ENCODE measurements around the gene VOPP1.

VOPP1 gene

GRCh38 chr7:55521512-55521911 lies 50.8 kb downstream of the VOPP1 start:
- no peaks in the 10 kb centered on the region for H3K9me3 ChIP-seq (ENCODE audit: insufficient read depth, low read length)
- H3K79me2 ChIP-seq (ENCODE audit: insufficient read depth, low read length) = peaks cover 52% of the 10 kb centered on the region
- no peak overlapping the region for H3K4me2 ChIP-seq (ENCODE audit: low read depth, low read length, poor library complexity, severe bottlenecking)
- H3K4me3 ChIP-seq (ENCODE audit: insufficient read depth, low read length, poor library complexity, severe bottlenecking) = no peak overlapping the region
- no peak overlapping the region for H3K27ac ChIP-seq (ENCODE audit: low read depth, low read length)
- H3F3A ChIP-seq (ENCODE audit: insufficient read depth) = no peaks in the 10 kb centered on the region
- TF ChIP-seq EZH2phosphoT487 (conservative IDR thresholded peaks at IDR 0.05; ENCODE audit: low read length) = no peak
- no peak for TF ChIP-seq CTCF (IDR thresholded peaks at IDR 0.05; ENCODE audit: insufficient read depth, low read length, poor library complexity, severe bottlenecking)
- peaks cover 12% of the 10 kb centered on the region; the same call in 1 of the 2 replicates for H4K20me1 ChIP-seq (ENCODE audit: low read depth, low read length)
- H3K36me3 ChIP-seq (ENCODE audit: low read length) = no peaks in the 10 kb centered on the region
- no peak overlapping the region for H2AFZ ChIP-seq (ENCODE audit: low read depth, low read length, severe bottlenecking)
- no peak overlapping the region for H3K9ac ChIP-seq (ENCODE audit: low read length)
- no peaks in the 10 kb centered on the region for H3K9me2 ChIP-seq (replicated peaks; ENCODE audit: insufficient read depth, low read length)
- H3K27me3 ChIP-seq (ENCODE audit: low read length) = no peaks in the 10 kb centered on the region

DNA sequence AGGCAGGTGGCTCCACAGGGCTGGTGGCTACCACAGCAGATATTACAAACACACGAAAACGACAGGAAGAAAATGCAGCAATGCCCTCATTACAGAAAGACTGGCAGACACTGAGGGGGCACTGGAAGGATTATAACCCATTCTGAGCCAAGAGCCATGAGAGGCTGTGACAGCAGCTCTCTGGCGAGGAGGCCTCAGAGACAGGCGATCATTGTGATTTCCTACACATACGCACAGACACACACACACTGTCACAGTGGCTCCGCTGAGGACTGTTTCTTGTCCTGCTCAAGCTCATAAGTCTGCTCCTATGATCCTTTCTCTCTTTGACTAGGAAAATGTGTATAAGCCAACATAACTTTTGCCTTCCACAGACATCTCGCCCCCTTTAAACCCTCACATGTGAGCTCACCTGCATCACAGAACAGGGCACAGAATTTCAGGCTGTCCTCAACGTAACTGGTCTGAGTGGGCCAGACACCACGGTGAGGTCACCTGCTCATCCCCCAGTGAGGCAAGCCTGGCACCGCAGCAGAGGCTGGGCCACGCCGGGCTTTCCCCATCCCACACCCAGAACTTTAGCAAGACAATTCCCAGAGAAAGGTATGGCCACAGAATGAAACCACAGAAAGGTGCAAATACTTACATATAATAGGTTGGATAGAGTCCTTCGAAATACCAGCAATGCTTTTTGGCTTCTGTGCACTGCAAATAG lies 51.7 kb downstream of the VOPP1 start:
- no peaks in the 10 kb centered on the region for H3K27me3 ChIP-seq (ENCODE audit: low read length)
- H3K9ac ChIP-seq (ENCODE audit: low read length) = no peak overlapping the region
- no peak overlapping the region for H3K4me2 ChIP-seq (ENCODE audit: low read depth, low read length, poor library complexity, severe bottlenecking)
- H3K79me2 ChIP-seq (ENCODE audit: insufficient read depth, low read length) = peaks cover 43% of the 10 kb centered on the region
- H2AFZ ChIP-seq (ENCODE audit: low read depth, low read length, severe bottlenecking) = no peak overlapping the region
- H3K4me3 ChIP-seq (ENCODE audit: insufficient read depth, low read length, poor library complexity, severe bottlenecking) = no peak overlapping the region
- 0 out of 2 replicates have a peak, but pooled peaks cover 4% of the 10 kb centered on the region for H3F3A ChIP-seq (ENCODE audit: insufficient read depth)
- H4K20me1 ChIP-seq (ENCODE audit: low read depth, low read length) = peaks cover 7% of the 10 kb centered on the region; the same call in 1 of the 2 replicates
- no peaks in the 10 kb centered on the region for H3K36me3 ChIP-seq (ENCODE audit: low read length)
- H3K9me3 ChIP-seq (ENCODE audit: insufficient read depth, low read length) = no peaks in the 10 kb centered on the region
- no peak for TF ChIP-seq CTCF (IDR thresholded peaks at IDR 0.05; ENCODE audit: insufficient read depth, low read length, poor library complexity, severe bottlenecking)
- no peak for TF ChIP-seq EZH2phosphoT487 (conservative IDR thresholded peaks at IDR 0.05; ENCODE audit: low read length)
- H3K27ac ChIP-seq (ENCODE audit: low read depth, low read length) = no peak overlapping the region
- H3K9me2 ChIP-seq (replicated peaks; ENCODE audit: insufficient read depth, low read length) = no peaks in the 10 kb centered on the region

- TF ChIP-seq CTCF (IDR thresholded peaks at IDR 0.05; ENCODE audit: insufficient read depth, low read length, poor library complexity, severe bottlenecking) (no peak), EZH2phosphoT487 (conservative IDR thresholded peaks at IDR 0.05; ENCODE audit: low read length) (no peak)
- Histone ChIP-seq H2AFZ (ENCODE audit: low read depth, low read length, severe bottlenecking) (no peak overlapping the region), H3K4me3 (ENCODE audit: insufficient read depth, low read length, poor library complexity, severe bottlenecking) (no peak overlapping the region), H3K36me3 (ENCODE audit: low read length) (no peaks in the 10 kb centered on the region), H4K20me1 (ENCODE audit: low read depth, low read length) (peaks cover 7% of the 10 kb centered on the region; the same call in 1 of the 2 replicates), H3K9me2 (replicated peaks; ENCODE audit: insufficient read depth, low read length) (no peaks in the 10 kb centered on the region), H3K27me3 (ENCODE audit: low read length) (no peaks in the 10 kb centered on the region), H3K9me3 (ENCODE audit: insufficient read depth, low read length) (no peaks in the 10 kb centered on the region), H3K79me2 (ENCODE audit: insufficient read depth, low read length) (peaks cover 25% of the 10 kb centered on the region), H3K9ac (ENCODE audit: low read length) (no peak overlapping the region), H3K27ac (ENCODE audit: low read depth, low read length) (no peak overlapping the region), H3K4me2 (ENCODE audit: low read depth, low read length, poor library complexity, severe bottlenecking) (no peak overlapping the region), H3F3A (ENCODE audit: insufficient read depth) (0 out of 2 replicates have a peak, but pooled peaks cover 4% of the 10 kb centered on the region)
Measured at GRCh38 chr7:55518836-55519235, 53.5 kb downstream of the VOPP1 start.
